GM12892 (cell line): ENCODE data around the gene ST6GALNAC5.

Source experiments
- POLR2A ChIP-seq: IDR thresholded peaks from 2 replicates; pipeline ENCODE4 v1.6.1; 2011; ENCODE audit warnings: low read depth, low read length, control low read depth
- POLR2AphosphoS5 ChIP-seq: IDR thresholded peaks from 2 replicates; pipeline ENCODE4 v1.6.1; 2011; ENCODE audit warnings: low read depth, low read length, control low read depth

DNA sequence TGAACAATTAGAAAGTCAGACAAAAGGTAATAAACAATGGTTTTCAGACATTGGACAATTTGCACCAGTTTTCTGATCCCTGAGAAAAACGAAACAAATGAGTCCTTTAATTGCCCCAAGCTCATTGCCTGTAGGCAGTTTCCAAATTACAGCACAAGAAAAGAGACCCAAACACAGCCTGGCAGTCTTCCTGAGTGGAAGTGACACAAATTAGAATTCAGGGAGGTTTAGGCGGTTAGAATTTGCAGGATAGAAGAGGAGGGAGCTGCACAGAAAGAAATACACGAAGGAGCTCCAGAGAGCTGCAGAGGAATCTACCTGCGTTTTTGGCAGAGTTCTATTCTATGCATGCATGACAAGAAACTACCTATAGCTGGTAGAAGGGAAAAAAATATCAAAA is 236.2 kb downstream of the ST6GALNAC5 start:
- TF ChIP-seq POLR2AphosphoS5: no peak
- TF ChIP-seq POLR2A: no peak
